Astrocyte (in vitro differentiated cells and primary cell): ENCODE data around the gene PLEKHM3. TPM values are rescaled to one million over a fixed set of nuclear protein-coding genes. Genes with fewer than 3 reads are reported as not detected.

ENCODE experiments used
- DNase-seq: peaks from one replicate; pipeline ENCODE4 v3.0.0-alpha.2; 2010; ENCODE audit warnings: low read depth
- FAIRE-seq: peaks from 2 replicates; lab custom pipeline; 2011; peaks lifted over from hg19 to GRCh38; lab: Jason Lieb, UNC
- H2AFZ ChIP-seq: 2 replicates; pipeline ENCODE4 v1.6.0; 2012; ENCODE audit warnings: low read depth, low read length, inconsistent platforms
- H3K27ac ChIP-seq: 2 replicates; pipeline ENCODE4 v1.5.1; 2011; ENCODE audit warnings: low read depth, low read length, inconsistent platforms
- H3K27me3 ChIP-seq: 2 replicates; pipeline ENCODE4 v1.6.0; 2011; ENCODE audit warnings: low read length, inconsistent platforms; ENCODE audit not compliant: insufficient read depth
- H3K36me3 ChIP-seq: 2 replicates; pipeline ENCODE4 v1.5.1; 2011; ENCODE audit warnings: low read length, inconsistent platforms; ENCODE audit not compliant: insufficient read depth
- H3K4me1 ChIP-seq: 2 replicates; pipeline ENCODE4 v1.5.1; 2011; ENCODE audit warnings: low read length, inconsistent platforms; ENCODE audit not compliant: insufficient read depth
- H3K4me2 ChIP-seq: 2 replicates; pipeline ENCODE4 v1.6.0; 2012; ENCODE audit warnings: low read length, inconsistent platforms
- H3K4me3 ChIP-seq: 2 replicates; pipeline ENCODE4 v1.5.1; 2011; ENCODE audit warnings: low read depth, mild to moderate bottlenecking, low read length, inconsistent platforms; ENCODE audit not compliant: insufficient read depth
- H3K79me2 ChIP-seq: 2 replicates; pipeline ENCODE4 v1.6.0; 2012; ENCODE audit warnings: mild to moderate bottlenecking, low read length, inconsistent platforms; ENCODE audit not compliant: insufficient read depth
- H3K9ac ChIP-seq: 2 replicates; pipeline ENCODE4 v1.6.0; 2012; ENCODE audit warnings: mild to moderate bottlenecking, low read length, inconsistent platforms
- H3K9me3 ChIP-seq: 2 replicates; pipeline ENCODE4 v1.5.1; 2012; ENCODE audit warnings: low read depth, mild to moderate bottlenecking, low read length, inconsistent platforms; ENCODE audit not compliant: insufficient read depth
- H4K20me1 ChIP-seq: 2 replicates; pipeline ENCODE4 v1.6.0; 2012; ENCODE audit warnings: low read length, inconsistent platforms; ENCODE audit not compliant: insufficient read depth
- H3K27ac Mint-ChIP-seq: one replicate; pipeline ENCODE4 v1.8.0; 2021; ENCODE audit warnings: mild to moderate bottlenecking, mixed read lengths; ENCODE audit not compliant: unreplicated experiment
- H3K27me3 Mint-ChIP-seq: one replicate; pipeline ENCODE4 v1.8.0; 2021; ENCODE audit warnings: low read depth, mixed read lengths; ENCODE audit not compliant: unreplicated experiment
- H3K36me3 Mint-ChIP-seq: one replicate; pipeline ENCODE4 v1.8.0; 2021; ENCODE audit warnings: low read depth, mixed read lengths; ENCODE audit not compliant: unreplicated experiment
- H3K4me1 Mint-ChIP-seq: one replicate; pipeline ENCODE4 v1.8.0; 2021; ENCODE audit warnings: low read depth, mixed read lengths; ENCODE audit not compliant: unreplicated experiment
- H3K4me3 Mint-ChIP-seq: one replicate; pipeline ENCODE4 v1.8.0; 2021; ENCODE audit warnings: mild to moderate bottlenecking, moderate library complexity, mixed read lengths; ENCODE audit not compliant: unreplicated experiment
- H3K9me3 Mint-ChIP-seq: one replicate; pipeline ENCODE4 v1.8.0; 2021; ENCODE audit warnings: mild to moderate bottlenecking, mixed read lengths; ENCODE audit not compliant: unreplicated experiment
- CTCF ChIP-seq: IDR thresholded peaks from 2 replicates; pipeline ENCODE4 v1.5.1; 2011; ENCODE audit warnings: low read depth, mild to moderate bottlenecking, inconsistent platforms, low read length, moderate library complexity; ENCODE audit not compliant: insufficient read depth
- EZH2 ChIP-seq: IDR thresholded peaks from 2 replicates; pipeline ENCODE4 v1.6.1; 2012; ENCODE audit warnings: mild to moderate bottlenecking, low read length, inconsistent platforms; ENCODE audit not compliant: insufficient read depth
- total RNA-seq: library from RNA; stranded (reverse); gene quantifications from 2 replicates; pipeline ENCODE4 v1.2.1, GENCODE V29; 2021

Gene PLEKHM3
- total RNA-seq, 1 donor from 2014 or later, result 9.1 TPM

- Histone ChIP-seq H3K9ac (no peak overlapping the region), H3K4me1 (no peaks in the 10 kb centered on the region), H3K36me3 (no peaks in the 10 kb centered on the region), H3K4me2 (no peak overlapping the region), H2AFZ (no peak overlapping the region), H4K20me1 (peaks cover 6% of the 10 kb centered on the region), H3K9me3 (no peaks in the 10 kb centered on the region), H3K4me3 (no peak overlapping the region), H3K27ac (no peak overlapping the region), H3K27me3 (no peaks in the 10 kb centered on the region), H3K79me2 (no peaks in the 10 kb centered on the region)
- Mint-ChIP-seq H3K4me3 (no peak overlapping the region), H3K9me3 (no peaks in the 10 kb centered on the region), H3K27ac (no peak overlapping the region), H3K4me1 (peaks cover 2% of the 10 kb centered on the region), H3K27me3 (no peaks in the 10 kb centered on the region), H3K36me3 (no peaks in the 10 kb centered on the region)
- FAIRE-seq (no peak), DNase-seq (no peak)
- TF ChIP-seq EZH2 (no peak), CTCF (no peak)
Observed at GRCh38 chr2:207952564-207953345, 72.6 kb downstream of the PLEKHM3 start.

- H3K27me3 ChIP-seq, result no peaks in the 10 kb centered on the region
- no peak overlapping the region for H3K9ac ChIP-seq
- Mint-ChIP-seq H3K9me3 (no peaks in the 10 kb centered on the region), H3K36me3 (no peaks in the 10 kb centered on the region), H3K4me3 (no peak overlapping the region), H3K27me3 (no peaks in the 10 kb centered on the region), H3K4me1 (peaks cover 4% of the 10 kb centered on the region), H3K27ac (no peak overlapping the region)
- no peak for FAIRE-seq
- no peaks in the 10 kb centered on the region for H3K9me3 ChIP-seq
- H4K20me1 ChIP-seq, result peaks cover 6% of the 10 kb centered on the region
- DNase-seq, result no peak
- no peaks in the 10 kb centered on the region for H3K36me3 ChIP-seq
- no peaks in the 10 kb centered on the region for H3K4me1 ChIP-seq
- H3K4me3 ChIP-seq, result no peak overlapping the region
- no peaks in the 10 kb centered on the region for H3K79me2 ChIP-seq
- TF ChIP-seq EZH2, result no peak
- TF ChIP-seq CTCF, result no peak
- no peak overlapping the region for H3K4me2 ChIP-seq
- no peak overlapping the region for H3K27ac ChIP-seq
- no peak overlapping the region for H2AFZ ChIP-seq
Observed at GRCh38 chr2:207951734-207952470, 73.4 kb downstream of the PLEKHM3 start.
